IPS DF 6.9 (cell line): ENCODE measurements around the gene RBM47.

Source experiments
- DNase-seq: peaks from one replicate; pipeline ENCODE4 v3.0.0-alpha.2; 2013; ENCODE audit warnings: low read depth, low spot score
- H3K27ac ChIP-seq: one replicate; pipeline ENCODE4 v1.5.1; 2013; ENCODE audit warnings: low read length, control low read depth
- H3K27me3 ChIP-seq: 2 replicates; pipeline ENCODE4 v1.6.1; 2013; ENCODE audit warnings: mild to moderate bottlenecking, low read length; ENCODE audit not compliant: control insufficient read depth, insufficient read depth
- H3K36me3 ChIP-seq: 2 replicates; pipeline ENCODE4 v1.6.1; 2013; ENCODE audit warnings: low read length; ENCODE audit not compliant: control insufficient read depth, insufficient read depth
- H3K4me1 ChIP-seq: 2 replicates; pipeline ENCODE4 v1.6.1; 2013; ENCODE audit warnings: low read length; ENCODE audit not compliant: control insufficient read depth, insufficient read depth
- H3K4me3 ChIP-seq: 2 replicates; pipeline ENCODE4 v1.5.1; 2013; ENCODE audit warnings: mild to moderate bottlenecking, low read length
- H3K9me3 ChIP-seq: 2 replicates; pipeline ENCODE4 v1.6.1; 2013; ENCODE audit warnings: low read length, inconsistent platforms; ENCODE audit not compliant: control insufficient read depth, insufficient read depth
- WGBS: extraction: QIAGEN DNeasy Blood & Tissue Kit; methylation state at CpG from one replicate; pipeline ENCODE4 v1.1.7; 2013; ENCODE audit warnings: mixed read lengths, missing lambda C conversion rate; ENCODE audit not compliant: insufficient read length, insufficient coverage; 5-methylcytosine and 5-hydroxymethylcytosine counted together

Gene RBM47

GRCh38 chr4:40612283-40612682, 17.4 kb downstream of the RBM47 start:
- no CpG with 5 or more reads among the region's 4 CpGs for WGBS

GRCh38 chr4:40608628-40609027, 21.0 kb downstream of the RBM47 start:
- Histone ChIP-seq H3K36me3 (no peaks in the 10 kb centered on the region; the same call in 1 of the 2 replicates), H3K9me3 (no peaks in the 10 kb centered on the region), H3K4me1 (no peaks in the 10 kb centered on the region; the same call in none of the 2 replicates), H3K27ac (no peak overlapping the region), H3K27me3 (no peaks in the 10 kb centered on the region), H3K4me3 (no peak overlapping the region)
- no peak for DNase-seq
- no CpG with 5 or more reads among the region's 2 CpGs for WGBS

More at GRCh38 chr4:40612283-40612682, 17.4 kb downstream of the RBM47 start:
- Histone ChIP-seq H3K9me3 (no peaks in the 10 kb centered on the region), H3K36me3 (no peaks in the 10 kb centered on the region; the same call in 1 of the 2 replicates), H3K27ac (no peak overlapping the region), H3K4me3 (no peak overlapping the region), H3K4me1 (peaks cover 1% of the 10 kb centered on the region), H3K27me3 (no peaks in the 10 kb centered on the region)
- no peak for DNase-seq

GRCh38 chr4:40607221-40607620, 22.4 kb downstream of the RBM47 start:
- WGBS = no CpG with 5 or more reads among the region's 3 CpGs
- no peak for DNase-seq

GRCh38 chr4:40606239-40606767, 23.4 kb downstream of the RBM47 start:
- Histone ChIP-seq H3K27me3 (no peaks in the 10 kb centered on the region), H3K9me3 (no peaks in the 10 kb centered on the region), H3K4me3 (no peak overlapping the region), H3K36me3 (no peaks in the 10 kb centered on the region), H3K27ac (no peak overlapping the region), H3K4me1 (no peaks in the 10 kb centered on the region; the same call in 1 of the 2 replicates)
- 100% methylated on average over 1 of the region's 6 CpGs for WGBS
- no peak for DNase-seq

More at GRCh38 chr4:40607221-40607620, 22.4 kb downstream of the RBM47 start:
- no peaks in the 10 kb centered on the region; the same call in 1 of the 2 replicates for H3K36me3 ChIP-seq
- no peaks in the 10 kb centered on the region; the same call in none of the 2 replicates for H3K4me1 ChIP-seq
- no peaks in the 10 kb centered on the region for H3K27me3 ChIP-seq
- no peak overlapping the region for H3K27ac ChIP-seq
- H3K4me3 ChIP-seq = no peak overlapping the region
- no peaks in the 10 kb centered on the region for H3K9me3 ChIP-seq

- Histone ChIP-seq H3K4me3 (no peak overlapping the region), H3K36me3 (no peaks in the 10 kb centered on the region), H3K9me3 (no peaks in the 10 kb centered on the region), H3K4me1 (no peaks in the 10 kb centered on the region), H3K27me3 (no peaks in the 10 kb centered on the region), H3K27ac (no peak overlapping the region)
- no peak for DNase-seq
Measured at GRCh38 chr4:40603281-40603680, 26.4 kb downstream of the RBM47 start.

- H3K4me3 ChIP-seq = no peak overlapping the region
- WGBS = no CpG with 5 or more reads among the region's 7 CpGs
- no peak overlapping the region for H3K27ac ChIP-seq
- DNase-seq = no peak
- no peaks in the 10 kb centered on the region for H3K27me3 ChIP-seq
- no peaks in the 10 kb centered on the region for H3K9me3 ChIP-seq
- no peaks in the 10 kb centered on the region for H3K36me3 ChIP-seq
- H3K4me1 ChIP-seq = no peaks in the 10 kb centered on the region
Measured at GRCh38 chr4:40601641-40602040, 28.0 kb downstream of the RBM47 start.

- no peak overlapping the region for H3K27ac ChIP-seq
- DNase-seq = no peak
- H3K4me3 ChIP-seq = no peak overlapping the region
- H3K4me1 ChIP-seq = no peaks in the 10 kb centered on the region
- H3K9me3 ChIP-seq = no peaks in the 10 kb centered on the region
- no CpG with 5 or more reads among the region's 10 CpGs for WGBS
- no peaks in the 10 kb centered on the region for H3K27me3 ChIP-seq
- H3K36me3 ChIP-seq = no peaks in the 10 kb centered on the region
Measured at GRCh38 chr4:40600850-40601249, 28.8 kb downstream of the RBM47 start.

- Histone ChIP-seq H3K27me3 (no peaks in the 10 kb centered on the region), H3K9me3 (no peaks in the 10 kb centered on the region), H3K4me3 (no peak overlapping the region), H3K36me3 (no peaks in the 10 kb centered on the region), H3K4me1 (no peaks in the 10 kb centered on the region), H3K27ac (no peak overlapping the region)
- DNase-seq = no peak
- no CpG with 5 or more reads among the region's 2 CpGs for WGBS
Measured at GRCh38 chr4:40599431-40599830, 30.2 kb downstream of the RBM47 start.

- no peaks in the 10 kb centered on the region for H3K36me3 ChIP-seq
- no CpG with 5 or more reads among the region's 4 CpGs for WGBS
- H3K27me3 ChIP-seq = no peaks in the 10 kb centered on the region
- no peaks in the 10 kb centered on the region for H3K4me1 ChIP-seq
- no peak overlapping the region for H3K27ac ChIP-seq
- no peak for DNase-seq
- no peaks in the 10 kb centered on the region for H3K9me3 ChIP-seq
- H3K4me3 ChIP-seq = no peak overlapping the region
Measured at GRCh38 chr4:40596522-40596921, 33.1 kb downstream of the RBM47 start.

- Histone ChIP-seq H3K9me3 (no peaks in the 10 kb centered on the region), H3K4me3 (no peak overlapping the region), H3K27ac (no peak overlapping the region), H3K4me1 (no peaks in the 10 kb centered on the region), H3K36me3 (no peaks in the 10 kb centered on the region), H3K27me3 (no peaks in the 10 kb centered on the region)
- no CpG with 5 or more reads among the region's 5 CpGs for WGBS
- no peak for DNase-seq
Measured at GRCh38 chr4:40595981-40596380, 33.7 kb downstream of the RBM47 start.
